ENCODE data around the gene SYS1. TPM values are rescaled to one million over a fixed set of nuclear protein-coding genes. Genes with fewer than 3 reads are reported as not detected.

Gene SYS1
- total RNA-seq, 2 donors from 2014 or later, result 22.1 to 23.8 TPM

- Histone ChIP-seq H3K27me3 (ENCODE audit: control insufficient read depth, insufficient read depth, low read length, poor library complexity, severe bottlenecking) (no peaks in the 10 kb centered on the region), H3K4me3 (ENCODE audit: low read length) (no peak overlapping the region), H3K4me1 (ENCODE audit: control insufficient read depth, insufficient read depth, low read length) (peaks cover 4% of the 10 kb centered on the region), H3K27ac (ENCODE audit: low read depth, low read length) (no peak overlapping the region), H3K9me3 (ENCODE audit: control insufficient read depth, low read length) (no peaks in the 10 kb centered on the region), H3K9ac (ENCODE audit: extremely low read depth, low read length, poor library complexity, severe bottlenecking) (no peak overlapping the region), H3K36me3 (ENCODE audit: control insufficient read depth, insufficient read depth, low read length) (peaks cover 36% of the 10 kb centered on the region)
- Mint-ChIP-seq H3K9me3 (no peaks in the 10 kb centered on the region), H3K27me3 (ENCODE audit: insufficient read depth) (peaks cover 13% of the 10 kb centered on the region), H3K27ac (no peak overlapping the region), H3K36me3 (ENCODE audit: low read depth) (peaks cover 33% of the 10 kb centered on the region), H3K4me3 (no peak overlapping the region), H3K4me1 (peaks cover 10% of the 10 kb centered on the region)
- TF ChIP-seq CTCF (conservative IDR thresholded peaks at IDR 0.05), result no peak
- no peak for DNase-seq
- WGBS, 2 experiments (ENCODE audit: insufficient coverage in 1 of 2, insufficient read length in 1 of 2), result 87 to 92% methylated on average over 7 to 8 of the region's 8 CpGs
Measured at GRCh38 chr20:45410887-45411286, 47.9 kb downstream of the SYS1 start.

- Histone ChIP-seq H3K27ac (ENCODE audit: low read depth, low read length) (no peak overlapping the region), H3K9ac (ENCODE audit: extremely low read depth, low read length, poor library complexity, severe bottlenecking) (no peak overlapping the region), H3K4me1 (ENCODE audit: control insufficient read depth, insufficient read depth, low read length) (peaks cover 4% of the 10 kb centered on the region), H3K27me3 (ENCODE audit: control insufficient read depth, insufficient read depth, low read length, poor library complexity, severe bottlenecking) (no peaks in the 10 kb centered on the region), H3K36me3 (ENCODE audit: control insufficient read depth, insufficient read depth, low read length) (peaks cover 37% of the 10 kb centered on the region), H3K4me3 (ENCODE audit: low read length) (no peak overlapping the region), H3K9me3 (ENCODE audit: control insufficient read depth, low read length) (no peaks in the 10 kb centered on the region)
- no peak overlapping the region for H3K4me3 Mint-ChIP-seq
- DNase-seq, result no peak
- peaks cover 10% of the 10 kb centered on the region for H3K27me3 Mint-ChIP-seq (ENCODE audit: insufficient read depth)
- WGBS, 2 experiments (ENCODE audit: insufficient coverage in 1 of 2, insufficient read length in 1 of 2), result 85 to 87% methylated on average over 4 to 5 of the region's 5 CpGs
- H3K36me3 Mint-ChIP-seq (ENCODE audit: low read depth), result peaks cover 33% of the 10 kb centered on the region
- no peak overlapping the region for H3K27ac Mint-ChIP-seq
- peaks cover 10% of the 10 kb centered on the region for H3K4me1 Mint-ChIP-seq
- TF ChIP-seq CTCF (conservative IDR thresholded peaks at IDR 0.05), result no peak
- no peaks in the 10 kb centered on the region for H3K9me3 Mint-ChIP-seq
Measured at GRCh38 chr20:45412653-45413052, 49.7 kb downstream of the SYS1 start.

- Histone ChIP-seq H3K4me1 (ENCODE audit: control insufficient read depth, insufficient read depth, low read length) (no peaks in the 10 kb centered on the region), H3K4me3 (ENCODE audit: low read length) (no peak overlapping the region), H3K9me3 (ENCODE audit: control insufficient read depth, low read length) (no peaks in the 10 kb centered on the region), H3K27me3 (ENCODE audit: control insufficient read depth, insufficient read depth, low read length, poor library complexity, severe bottlenecking) (no peaks in the 10 kb centered on the region), H3K27ac (ENCODE audit: low read depth, low read length) (no peak overlapping the region), H3K36me3 (ENCODE audit: control insufficient read depth, insufficient read depth, low read length) (peaks cover 37% of the 10 kb centered on the region), H3K9ac (ENCODE audit: extremely low read depth, low read length, poor library complexity, severe bottlenecking) (no peak overlapping the region)
- no peak for DNase-seq
- Mint-ChIP-seq H3K4me3 (no peak overlapping the region), H3K27ac (no peak overlapping the region), H3K4me1 (peaks cover 6% of the 10 kb centered on the region), H3K36me3 (ENCODE audit: low read depth) (peaks cover 37% of the 10 kb centered on the region), H3K27me3 (ENCODE audit: insufficient read depth) (peaks cover 9% of the 10 kb centered on the region), H3K9me3 (no peaks in the 10 kb centered on the region)
- 87 to 96% methylated on average over 3 of the region's 3 CpGs for WGBS, 2 experiments (ENCODE audit: insufficient coverage in 1 of 2, insufficient read length in 1 of 2)
- TF ChIP-seq CTCF (conservative IDR thresholded peaks at IDR 0.05), result no peak
Measured at GRCh38 chr20:45413479-45413878, 50.5 kb downstream of the SYS1 start.
